Sigmoid colon (tissue), 7 donors: ENCODE data around the gene ECI1. TPM values are rescaled to one million over a fixed set of nuclear protein-coding genes. Genes with fewer than 3 reads are reported as not detected.

Experiments
- DNase-seq: peaks from one replicate; pipeline ENCODE4 v3.0.0-alpha.2; 2019
- H3K27ac ChIP-seq, 4 donors: fragments of 200-600 bp; sonication (generic); one replicate each; pipeline ENCODE4 v1.5.1; 2016 to 2019; ENCODE audit warnings: mild to moderate bottlenecking in 1 of 4
- H3K27me3 ChIP-seq, 3 donors: fragments of 200-600 bp; sonication (generic); one replicate each; pipeline ENCODE4 v1.5.1; 2019; ENCODE audit warnings: mild to moderate bottlenecking in 1 of 3
- H3K36me3 ChIP-seq, 4 donors: fragments of 200-600 bp; sonication (generic); one replicate each; pipeline ENCODE4 v1.5.1; 2016 to 2019
- H3K4me1 ChIP-seq, 4 donors: fragments of 200-600 bp; sonication (generic); one replicate each; pipeline ENCODE4 v1.5.1; 2017 to 2019
- H3K4me3 ChIP-seq, 4 donors: fragments of 200-600 bp; sonication (generic); one replicate each; pipeline ENCODE4 v1.5.1; 2017 to 2019; ENCODE audit warnings: mild to moderate bottlenecking in 2 of 4, moderate library complexity in 1 of 4
- H3K9me3 ChIP-seq, 4 donors: fragments of 200-600 bp in 3 of 4; sonication (generic) in 3 of 4; one replicate each; pipeline versions ENCODE4 v1.5.1 to v1.6.1; 2013 to 2019
- EP300 ChIP-seq, 4 donors: sonication (generic); formaldehyde crosslinking; IDR thresholded peaks; one replicate each; pipeline ENCODE4 v1.6.1; 2017; ENCODE audit warnings: antibody characterized with exemption in 4 of 4
- POLR2A ChIP-seq, 2 donors: fragments of 450-650 bp; IDR thresholded peaks; one replicate each; pipeline ENCODE4 v1.6.1; 2016; ENCODE audit warnings: antibody characterized with exemption in 2 of 2, mild to moderate bottlenecking in 2 of 2, moderate library complexity in 2 of 2
- POLR2AphosphoS5 ChIP-seq, 4 donors: sonication (generic); formaldehyde crosslinking; IDR thresholded peaks; one replicate each; pipeline ENCODE4 v1.6.1; 2017; ENCODE audit warnings: antibody characterized with exemption in 4 of 4
- WGBS, 2 donors: extraction: QIAGEN DNeasy Blood & Tissue Kit; methylation state at CpG; one replicate each; pipeline ENCODE4 v1.1.7; 2013; 5-methylcytosine and 5-hydroxymethylcytosine counted together
- intact Hi-C: fragments of 100-400 bp; cut with DNase I; formaldehyde crosslinking; loops from one replicate; pipeline ENCODE4 v1.15.1; 2023
- polyA plus RNA-seq, 3 donors: library from polyadenylated mRNA; stranded (reverse); fragments of 200-250 nt; gene quantifications; one replicate each; pipeline ENCODE4 v1.2.3, GENCODE V29; 2013
- total RNA-seq, 4 donors: library from RNA; depleted of rRNA; stranded (reverse); fragments of >200 nt; gene quantifications; one replicate each; pipeline ENCODE4 v1.1.0, GENCODE V29; 2016
- TF ChIP-seq, protein P1 (sequence below), 4 experiments: fragments of 450-650 bp in 3 of 4; fragments of 200-600 bp in 1 of 4; IDR thresholded peaks; one replicate each; pipeline ENCODE4 v1.5.1; 2016 to 2019; ENCODE audit warnings: antibody characterized with exemption in 4 of 4, mild to moderate bottlenecking in 3 of 4, moderate library complexity in 2 of 4
- donor health status: healthy with polysubstance abuse.
- donor health status: Bipolar disorder and iron deficiency.
- donor health status: healthy.

The ECI1 gene
- total and polyA plus RNA-seq, 7 donors = 50.2 to 136 (median 84.8) TPM

DNA sequence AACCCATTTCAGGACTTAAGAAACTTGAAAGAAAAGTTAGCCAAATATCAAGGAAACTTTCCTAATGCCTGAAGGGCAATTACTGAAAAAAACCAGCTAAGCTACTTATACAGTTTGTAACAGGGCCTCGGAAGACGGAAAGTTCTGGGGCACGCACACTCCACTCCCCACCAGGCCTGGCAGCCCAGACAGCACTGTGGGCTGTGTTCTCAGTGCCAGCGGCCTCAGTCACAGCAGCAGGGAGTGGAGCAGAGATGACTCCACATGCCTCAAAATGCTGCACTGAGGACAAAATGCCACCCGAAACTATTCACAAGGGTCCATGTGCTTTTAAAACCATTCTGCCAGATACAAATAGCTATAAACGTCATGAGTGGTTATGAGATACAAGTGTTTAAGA is 6.3 kb upstream of the ECI1 start:
- 91 to 94% methylated on average over 6 of the region's 6 CpGs for WGBS, 2 donors
- Histone ChIP-seq H3K4me3 (no peak overlapping the region), H3K27me3 (no peaks in the 10 kb centered on the region), H3K36me3 (peaks cover 51 to 100% (median 86%) of the 10 kb centered on the region in 4 donors), H3K4me1 (no peaks in the 10 kb centered on the region), H3K27ac (no peak overlapping the region), H3K9me3 (no peaks in the 10 kb centered on the region)
- DNase-seq = no peak
- TF ChIP-seq POLR2A (IDR thresholded peaks at IDR 0.05) (no peak), POLR2AphosphoS5 (IDR thresholded peaks at IDR 0.05) (no peak), EP300 (IDR thresholded peaks at IDR 0.05) (no peak)
- TF ChIP-seq, protein P1, sequence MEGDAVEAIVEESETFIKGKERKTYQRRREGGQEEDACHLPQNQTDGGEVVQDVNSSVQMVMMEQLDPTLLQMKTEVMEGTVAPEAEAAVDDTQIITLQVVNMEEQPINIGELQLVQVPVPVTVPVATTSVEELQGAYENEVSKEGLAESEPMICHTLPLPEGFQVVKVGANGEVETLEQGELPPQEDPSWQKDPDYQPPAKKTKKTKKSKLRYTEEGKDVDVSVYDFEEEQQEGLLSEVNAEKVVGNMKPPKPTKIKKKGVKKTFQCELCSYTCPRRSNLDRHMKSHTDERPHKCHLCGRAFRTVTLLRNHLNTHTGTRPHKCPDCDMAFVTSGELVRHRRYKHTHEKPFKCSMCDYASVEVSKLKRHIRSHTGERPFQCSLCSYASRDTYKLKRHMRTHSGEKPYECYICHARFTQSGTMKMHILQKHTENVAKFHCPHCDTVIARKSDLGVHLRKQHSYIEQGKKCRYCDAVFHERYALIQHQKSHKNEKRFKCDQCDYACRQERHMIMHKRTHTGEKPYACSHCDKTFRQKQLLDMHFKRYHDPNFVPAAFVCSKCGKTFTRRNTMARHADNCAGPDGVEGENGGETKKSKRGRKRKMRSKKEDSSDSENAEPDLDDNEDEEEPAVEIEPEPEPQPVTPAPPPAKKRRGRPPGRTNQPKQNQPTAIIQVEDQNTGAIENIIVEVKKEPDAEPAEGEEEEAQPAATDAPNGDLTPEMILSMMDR (IDR thresholded peaks at IDR 0.05) = no peak
- intact Hi-C loops = no loop called here

DNA sequence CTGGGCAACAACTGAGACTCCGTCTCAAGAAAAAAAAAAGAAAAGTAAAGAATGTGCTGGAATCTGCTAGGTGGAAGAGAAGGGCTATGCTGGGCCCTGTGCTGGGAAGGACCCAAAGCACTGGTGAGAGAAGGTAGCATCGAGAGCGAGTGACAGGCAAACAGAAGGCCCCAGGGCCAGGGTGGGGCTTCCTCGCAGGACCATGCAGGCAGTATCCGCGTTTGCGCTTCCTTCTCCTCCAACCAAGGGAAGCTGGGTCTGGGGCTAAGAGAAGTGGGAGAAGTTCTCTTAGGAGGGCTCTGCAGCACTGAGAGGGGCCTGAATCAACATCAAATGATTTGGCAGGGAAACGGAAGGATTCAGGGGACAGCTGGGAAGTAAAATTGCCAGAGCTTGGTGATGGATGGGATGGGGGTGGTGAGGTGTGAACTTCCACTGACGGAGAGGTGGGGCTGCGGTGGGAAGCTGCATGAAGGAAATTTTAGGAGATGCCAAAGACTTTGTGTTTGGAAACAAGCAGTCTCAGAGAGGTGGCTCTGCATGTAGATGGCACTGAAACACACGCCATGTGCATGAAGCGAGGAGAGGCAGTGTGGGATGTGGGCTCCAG is 5.2 kb upstream of the ECI1 start:
- intact Hi-C loops = no loop called here
- TF ChIP-seq EP300 (IDR thresholded peaks at IDR 0.05) (no peak), POLR2A (IDR thresholded peaks at IDR 0.05) (no peak), POLR2AphosphoS5 (IDR thresholded peaks at IDR 0.05) (no peak)
- TF ChIP-seq, protein P1 (IDR thresholded peaks at IDR 0.05) = no peak
- H3K27me3 ChIP-seq = no peaks in the 10 kb centered on the region
- no peak for DNase-seq
- peaks cover 47 to 92% (median 75%) of the 10 kb centered on the region in 4 donors for H3K36me3 ChIP-seq
- 92 to 93% methylated on average over 12 of the region's 12 CpGs for WGBS, 2 donors
- no peak overlapping the region for H3K4me3 ChIP-seq
- no peaks in the 10 kb centered on the region for H3K9me3 ChIP-seq
- no peak overlapping the region for H3K27ac ChIP-seq
- peaks cover 0 to 7% (median 5%) of the 10 kb centered on the region in 4 donors for H3K4me1 ChIP-seq

DNA sequence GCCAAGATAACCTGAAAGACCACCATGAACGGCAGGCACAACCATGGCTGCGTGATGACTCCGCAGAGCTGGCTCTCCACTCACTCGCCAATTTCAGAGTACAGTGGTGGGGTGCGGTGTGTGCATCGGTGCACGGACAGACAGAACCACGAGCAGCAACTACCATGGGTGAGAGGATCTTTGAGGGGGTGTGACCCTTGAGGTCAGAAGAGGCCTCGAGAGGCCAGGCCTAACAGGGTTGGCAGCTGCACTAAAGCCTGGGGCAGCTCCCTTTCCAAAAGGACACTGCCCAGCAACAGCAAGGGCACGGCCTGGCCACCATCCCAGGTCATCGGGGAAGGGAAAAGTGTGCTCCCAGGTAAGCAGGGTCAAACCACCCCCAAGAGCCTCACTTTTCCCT is 1.9 kb upstream of the ECI1 start:
- intact Hi-C loops = loop anchor here (5.0 kb wide), 2 partner anchors 46 to 231 kb away; partner anchors contain the start of gene MLST8
- H3K4me3 ChIP-seq = no peak overlapping the region
- TF ChIP-seq POLR2AphosphoS5 (IDR thresholded peaks at IDR 0.05) = no peak
- TF ChIP-seq, protein P1 (IDR thresholded peaks at IDR 0.05) = no peak
- TF ChIP-seq EP300 (IDR thresholded peaks at IDR 0.05) = no peak
- TF ChIP-seq POLR2A (IDR thresholded peaks at IDR 0.05) = no peak
- WGBS, 2 donors = 84 to 87% methylated on average over 11 of the region's 11 CpGs
- DNase-seq = no peak
- no peak overlapping the region for H3K27ac ChIP-seq
- H3K9me3 ChIP-seq = no peaks in the 10 kb centered on the region
- peaks cover 0 to 27% (median 23%) of the 10 kb centered on the region in 4 donors for H3K4me1 ChIP-seq
- no peaks in the 10 kb centered on the region for H3K27me3 ChIP-seq
- H3K36me3 ChIP-seq = peaks cover 37 to 59% (median 49%) of the 10 kb centered on the region in 4 donors

DNA sequence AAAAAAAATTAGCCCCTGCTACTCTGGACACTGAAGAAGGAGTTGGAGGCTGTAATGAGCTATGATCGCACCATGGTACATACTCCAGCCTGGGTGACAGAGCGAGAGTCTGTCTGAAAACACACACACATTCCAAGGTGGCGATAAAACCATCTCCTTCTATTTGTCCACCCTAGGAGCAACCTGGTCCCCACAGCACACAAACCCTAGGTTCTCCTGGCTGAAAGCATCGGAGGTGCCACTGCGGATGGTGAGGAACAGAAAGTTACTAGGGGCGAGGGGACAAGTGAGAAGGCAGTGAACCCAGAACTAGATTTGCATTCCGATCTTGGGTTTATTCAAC is 1.4 kb upstream of the ECI1 start:
- Histone ChIP-seq H3K27me3 (no peaks in the 10 kb centered on the region), H3K36me3 (peaks cover 36 to 54% (median 46%) of the 10 kb centered on the region in 4 donors), H3K9me3 (no peaks in the 10 kb centered on the region), H3K4me1 (peaks cover 0 to 27% (median 23%) of the 10 kb centered on the region in 4 donors), H3K4me3 (no peak overlapping the region), H3K27ac (peak overlapping the region in 2 of 4 donors; percentile 93 to 94)
- WGBS, 2 donors = 93 to 94% methylated on average over 7 of the region's 7 CpGs
- intact Hi-C loops = loop anchor here (5.0 kb wide), 2 partner anchors 45 to 230 kb away; partner anchors contain the start of gene MLST8
- TF ChIP-seq, protein P1 (IDR thresholded peaks at IDR 0.05) = no peak
- TF ChIP-seq EP300 (IDR thresholded peaks at IDR 0.05) = no peak
- no peak for TF ChIP-seq POLR2A (IDR thresholded peaks at IDR 0.05)
- no peak for TF ChIP-seq POLR2AphosphoS5 (IDR thresholded peaks at IDR 0.05)
- DNase-seq = no peak
